ENCODE results near the gene ANKRD52.

The ANKRD52 gene

GRCh38 chr12:56237552-56237951 is 20.6 kb downstream of the ANKRD52 start:
- DNase-seq: no peak

GRCh38 chr12:56236985-56237384 is 21.2 kb downstream of the ANKRD52 start:
- DNase-seq: no peak

- no peak for DNase-seq
These were observed 22.1 kb downstream of the ANKRD52 start for GRCh38 chr12:56236091-56236490.

GRCh38 chr12:56234746-56235436 is 23.3 kb downstream of the ANKRD52 start:
- no peak for DNase-seq

GRCh38 chr12:56231184-56231582 is 27.0 kb downstream of the ANKRD52 start:
- DNase-seq: no peak

DNA sequence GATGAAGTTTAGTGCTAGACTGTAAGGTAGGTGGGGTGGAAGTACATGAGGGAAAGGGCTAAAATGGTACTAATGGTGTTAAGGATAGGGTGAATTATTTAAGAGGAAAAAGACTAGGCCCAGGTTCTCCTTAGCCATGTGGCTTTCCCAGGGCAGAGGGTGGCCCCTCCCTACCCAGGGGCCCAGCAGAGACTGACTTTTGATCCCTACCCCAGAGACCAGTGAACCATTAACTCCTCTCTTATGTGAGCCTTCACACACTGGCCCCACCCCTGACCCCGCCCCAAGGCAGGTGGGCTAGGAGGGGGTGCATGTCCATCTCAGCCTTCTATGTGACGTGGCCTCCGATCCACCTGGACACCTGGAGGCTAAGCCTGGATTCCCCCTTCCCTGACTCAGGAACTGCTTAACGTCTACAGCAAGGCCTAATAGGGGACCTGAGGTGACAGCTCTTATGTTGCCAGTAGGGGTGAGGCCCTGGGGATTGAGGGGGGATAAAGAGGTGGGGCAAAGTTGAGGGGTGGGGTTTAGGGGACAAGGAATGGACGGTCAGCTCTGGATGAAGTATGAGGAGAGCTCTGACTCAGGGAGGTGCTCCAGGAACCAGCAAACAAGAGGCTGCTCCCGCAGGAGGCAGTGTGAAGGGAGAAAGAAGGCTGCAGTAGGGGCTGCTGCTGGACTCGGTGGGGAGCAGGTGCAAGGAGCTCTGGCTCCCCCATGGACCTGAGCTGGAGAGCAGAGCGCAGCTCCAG is 27.6 kb downstream of the ANKRD52 start:
- no peak for DNase-seq

- no peak for DNase-seq
These were observed 28.2 kb downstream of the ANKRD52 start, which contains the start of gene SLC39A5 for GRCh38 chr12:56229916-56230431. TSS of gene SLC39A5 (plus strand) at chr12:56230051. CDS start at chr12:56231275, 1,224 bp downstream.

DNA sequence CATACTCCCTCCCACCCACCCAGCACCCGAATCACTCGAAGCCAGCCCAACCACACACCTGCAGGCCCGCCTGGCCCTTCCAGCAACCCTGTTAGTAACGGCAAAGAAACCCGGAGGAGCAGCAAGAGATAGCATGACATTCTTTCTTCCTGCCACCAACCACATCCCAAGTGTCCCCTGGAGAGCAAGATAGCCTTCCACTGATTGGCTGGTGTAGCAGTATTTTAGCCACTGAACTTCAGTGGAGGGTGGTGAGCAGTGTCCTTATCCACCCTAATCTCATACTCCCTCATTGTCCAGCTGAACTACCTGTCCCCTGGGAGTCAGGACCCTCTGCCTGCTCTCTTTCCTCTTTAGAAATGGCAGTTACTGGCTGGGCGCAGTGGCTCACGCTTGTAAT is 29.1 kb downstream of the ANKRD52 start:
- DNase-seq: no peak

DNA sequence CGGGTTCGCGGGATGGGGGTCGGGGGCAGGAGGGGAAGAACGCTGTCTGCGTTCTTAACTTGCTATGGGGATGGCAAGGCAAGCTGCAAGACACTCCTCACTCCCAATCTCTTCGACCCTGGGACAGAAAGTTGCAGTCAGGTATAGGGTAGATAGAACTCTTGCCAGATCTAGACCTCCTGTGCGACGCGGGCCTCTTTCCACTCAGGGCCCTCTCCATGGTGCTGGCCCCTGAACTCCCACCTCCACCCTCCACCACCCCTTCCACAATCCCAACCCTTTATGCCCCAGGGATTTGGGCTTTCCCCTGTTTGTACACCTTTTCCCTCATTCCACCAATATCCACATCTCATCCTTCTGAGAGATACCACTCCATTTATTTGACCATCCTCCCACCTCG is 33.2 kb downstream of the ANKRD52 start:
- no peak for DNase-seq

DNA sequence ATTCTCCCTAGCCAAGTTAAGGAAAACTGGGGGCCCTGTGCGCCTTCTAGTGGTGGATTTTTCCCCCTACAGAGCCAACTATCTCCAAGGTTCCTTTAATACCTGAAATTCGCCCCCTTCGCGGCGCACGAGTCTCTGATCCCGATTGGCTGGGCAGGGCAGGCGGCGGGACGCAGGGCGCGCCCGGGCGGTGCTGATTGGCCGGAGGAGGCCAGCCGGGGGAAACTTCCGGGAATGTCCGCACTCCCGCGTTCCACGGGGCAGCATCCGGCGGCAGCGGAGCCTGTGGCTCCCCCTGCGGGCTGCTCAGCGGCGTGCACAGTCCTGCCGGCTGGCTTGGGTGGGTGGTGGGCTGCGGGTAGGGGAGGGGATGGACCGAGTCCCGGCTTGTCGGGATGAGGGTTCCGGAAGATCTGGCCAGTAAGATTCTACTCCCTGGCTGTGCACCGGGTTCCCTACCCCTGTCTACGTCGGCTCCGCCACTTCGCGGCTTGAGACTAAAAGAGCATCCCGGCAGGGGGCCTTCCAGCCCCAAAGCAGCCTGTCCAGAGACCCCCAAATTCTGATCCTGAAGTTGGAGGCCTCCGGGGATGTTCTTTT is 34.0 kb downstream of the ANKRD52 start, which contains the start of gene NABP2:
NABP2 (plus strand) TSS at position 241 of the 600 bp plus-strand sequence. CDS start 515 bp downstream, outside the sequence.
- peak; percentile 94 for DNase-seq

GRCh38 chr12:56223571-56224101 is 34.5 kb downstream of the ANKRD52 start:
- no peak for DNase-seq

GRCh38 chr12:56222531-56222895 is 35.7 kb downstream of the ANKRD52 start:
- no peak for DNase-seq

DNA sequence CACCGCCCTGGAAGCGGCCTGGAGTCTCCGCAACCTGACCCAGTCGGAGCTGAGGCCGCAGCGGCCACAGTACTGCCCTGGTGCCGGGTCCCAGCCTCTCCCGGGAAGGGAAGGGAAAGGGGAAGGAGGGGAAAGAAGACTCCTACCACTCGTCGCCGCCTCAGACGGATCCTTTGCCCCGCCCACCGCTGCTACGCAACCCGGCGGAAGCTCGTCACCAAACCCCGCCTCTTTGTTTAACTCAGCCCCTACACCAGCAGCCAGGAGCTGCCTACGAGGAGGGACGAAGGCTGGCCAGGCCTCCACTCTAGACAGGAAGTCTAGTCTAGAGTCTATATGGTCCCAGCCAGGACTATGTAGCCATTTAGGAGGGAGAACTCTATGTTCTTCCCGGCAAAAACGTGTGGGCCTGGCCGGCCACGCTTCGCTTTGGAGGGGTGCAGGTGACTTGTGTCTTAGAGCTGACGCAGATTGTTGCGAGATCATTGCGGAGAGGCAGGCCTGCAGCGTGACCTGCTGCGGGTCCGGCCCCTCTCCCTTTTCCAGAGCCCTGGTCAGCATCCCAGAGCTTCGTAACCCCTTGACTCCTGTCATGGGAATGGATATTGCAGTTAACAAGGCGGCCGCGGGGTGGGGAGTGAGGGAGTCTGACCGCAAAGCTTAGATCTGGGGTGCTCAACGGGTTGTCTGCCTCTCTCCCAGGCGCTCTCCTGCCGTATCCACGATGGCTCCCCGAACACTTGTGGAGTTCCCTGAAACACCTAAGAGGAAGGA is 36.2 kb downstream of the ANKRD52 start, which contains the start of gene RNF41:
RNF41 (minus strand) TSS at position 166 of the 774 bp plus-strand sequence. CDS start 7,875 bp downstream, outside the sequence.
- DNase-seq: peak; percentile 93

- DNase-seq: peak; percentile 25
These were observed 36.9 kb downstream of the ANKRD52 start for GRCh38 chr12:56221232-56221756.

GRCh38 chr12:56220611-56221231 is 37.5 kb downstream of the ANKRD52 start:
- no peak for DNase-seq

- DNase-seq: no peak
These were observed 38.3 kb downstream of the ANKRD52 start for GRCh38 chr12:56219840-56220239.

DNA sequence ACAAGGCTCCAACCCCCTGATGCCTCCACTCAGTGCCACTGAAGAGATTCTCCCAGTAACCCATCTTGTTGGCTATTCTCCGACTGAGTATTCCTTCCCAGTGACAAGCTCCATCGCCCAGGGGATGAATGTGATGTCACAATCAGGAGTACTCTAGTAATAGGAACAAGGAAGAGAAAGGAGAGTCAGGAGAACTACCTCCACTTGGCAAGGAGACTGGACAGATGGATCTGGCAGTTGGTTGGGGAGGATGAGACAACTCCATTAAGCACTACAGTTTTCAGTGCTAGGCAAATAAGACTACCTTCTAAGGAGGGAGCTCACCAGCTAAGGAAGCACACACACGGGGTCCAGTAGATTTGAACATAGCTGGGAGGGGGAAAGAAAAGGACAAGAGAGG is 41.7 kb downstream of the ANKRD52 start:
- peak; percentile 1 for DNase-seq

DNA sequence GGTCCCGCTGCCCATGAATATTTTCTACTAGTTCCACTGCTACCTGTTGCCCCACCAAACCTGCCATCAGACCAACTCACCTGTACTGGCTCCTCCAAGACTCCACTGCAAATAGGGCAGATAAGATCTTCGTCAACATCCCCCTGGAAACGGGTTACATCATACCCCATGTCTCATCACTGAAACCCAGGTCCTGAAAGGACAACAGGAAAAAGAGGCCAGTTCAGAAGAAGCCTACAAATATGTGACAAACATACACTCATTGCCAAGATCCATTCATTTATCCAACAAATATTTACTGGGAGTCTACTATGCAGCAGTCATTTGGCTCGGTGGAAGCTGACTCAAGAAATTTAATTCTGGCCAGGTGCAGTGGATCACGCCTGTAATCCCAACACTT is 44.3 kb downstream of the ANKRD52 start:
- DNase-seq: no peak

GRCh38 chr12:56212361-56212760 is 45.8 kb downstream of the ANKRD52 start:
- DNase-seq: no peak

DNA sequence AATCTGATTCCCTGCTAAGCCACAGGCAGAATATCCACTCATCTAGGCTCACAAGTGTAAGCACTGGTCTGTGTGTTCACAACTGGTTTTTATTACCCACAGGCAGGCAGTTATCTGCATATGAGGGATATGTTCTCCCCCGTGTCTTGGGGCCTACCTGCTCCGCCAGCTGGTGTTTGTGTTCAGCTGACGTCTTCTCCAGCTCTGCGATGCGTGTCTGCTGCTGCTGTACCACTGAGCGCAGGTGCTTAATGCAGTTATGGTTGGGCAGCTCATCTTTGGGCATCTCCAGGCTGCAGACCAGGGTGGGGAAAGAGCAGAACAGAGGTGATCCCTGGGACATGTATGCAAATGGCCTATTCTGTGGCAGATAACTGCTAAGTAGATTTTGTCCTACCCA is 50.2 kb downstream of the ANKRD52 start:
- DNase-seq: no peak

- no peak for DNase-seq
These were observed 51.6 kb downstream of the ANKRD52 start for GRCh38 chr12:56206452-56207166.
